RWPE2 (cell line): ENCODE data around the gene CLEC11A.

Experiments
- ATAC-seq: fragments of 200-7000 bp; cut with Tn5 transposase; 3 replicates; pipeline ENCODE4 v1.9.1; 2021; ENCODE audit warnings: low read depth
- DNase-seq: peaks from one replicate; pipeline ENCODE4 v3.0.0-alpha.2; 2020; ENCODE audit warnings: low spot score
- H3K27ac ChIP-seq: fragments of 450-650 bp; 2 replicates; pipeline ENCODE4 v1.5.1; 2017; ENCODE audit warnings: mild to moderate bottlenecking; ENCODE audit not compliant: poor library complexity, severe bottlenecking
- H3K27me3 ChIP-seq: fragments of 250-450 bp; sonication (Bioruptor Pico); 2 replicates; pipeline ENCODE4 v1.5.1; 2021; ENCODE audit warnings: mild to moderate bottlenecking, moderate library complexity; ENCODE audit not compliant: insufficient read depth, poor library complexity, severe bottlenecking
- H3K36me3 ChIP-seq: fragments of 250-450 bp; sonication (Bioruptor Pico); 2 replicates; pipeline ENCODE4 v1.5.1; 2020; ENCODE audit warnings: low read depth, mild to moderate bottlenecking, moderate library complexity
- H3K4me1 ChIP-seq: fragments of 250-450 bp; sonication (Bioruptor Pico); 2 replicates; pipeline ENCODE4 v1.5.1; 2021; ENCODE audit warnings: mild to moderate bottlenecking, moderate library complexity; ENCODE audit not compliant: insufficient read depth, poor library complexity, severe bottlenecking
- H3K4me3 ChIP-seq: fragments of 250-450 bp; sonication (Bioruptor Pico); 2 replicates; pipeline ENCODE4 v1.5.1; 2021; ENCODE audit warnings: mild to moderate bottlenecking, moderate library complexity; ENCODE audit not compliant: severe bottlenecking
- H3K9me3 ChIP-seq: fragments of 250-450 bp; sonication (Bioruptor Pico); 2 replicates; pipeline ENCODE4 v1.5.1; 2021; ENCODE audit warnings: mild to moderate bottlenecking, moderate library complexity; ENCODE audit not compliant: severe bottlenecking
- CTCF ChIP-seq: fragments of 450-650 bp; IDR thresholded peaks from one replicate; pipeline ENCODE4 v1.5.1; 2017; ENCODE audit warnings: mild to moderate bottlenecking, moderate library complexity; ENCODE audit not compliant: poor library complexity, severe bottlenecking

CLEC11A gene

GRCh38 chr19:50718255-50719118 lies 4.7 kb upstream of the CLEC11A start:
- ATAC-seq: no peak
- no peak for TF ChIP-seq CTCF
- Histone ChIP-seq H3K36me3 (no peaks in the 10 kb centered on the region), H3K4me1 (no peaks in the 10 kb centered on the region), H3K9me3 (no peaks in the 10 kb centered on the region), H3K4me3 (peak overlapping the region; percentile 11), H3K27ac (no peak overlapping the region), H3K27me3 (peaks cover 31% of the 10 kb centered on the region)
- no peak for DNase-seq

- no peak for TF ChIP-seq CTCF
These were observed 4.1 kb upstream of the CLEC11A start for GRCh38 chr19:50719119-50719435.

GRCh38 chr19:50719566-50719965 lies 3.6 kb upstream of the CLEC11A start, which contains the start of gene SHANK1:
TSS of gene SHANK1 (minus strand) at chr19:50719802. CDS start at chr19:50716919, 2,883 bp downstream.
- Histone ChIP-seq H3K9me3 (no peaks in the 10 kb centered on the region), H3K4me1 (no peaks in the 10 kb centered on the region), H3K4me3 (peak within 1 kb of the TSS; percentile 11), H3K36me3 (no peaks in the 10 kb centered on the region), H3K27ac (no peak within 1 kb of the TSS), H3K27me3 (peaks cover 31% of the 10 kb centered on the region)
- ATAC-seq (no peak), DNase-seq (no peak)
- TF ChIP-seq CTCF: no peak

More at GRCh38 chr19:50719119-50719435, 4.1 kb upstream of the CLEC11A start:
- DNase-seq: no peak
- Histone ChIP-seq H3K9me3 (no peaks in the 10 kb centered on the region), H3K4me3 (peak overlapping the region; percentile 11), H3K27me3 (peaks cover 31% of the 10 kb centered on the region), H3K4me1 (no peaks in the 10 kb centered on the region), H3K27ac (no peak overlapping the region), H3K36me3 (no peaks in the 10 kb centered on the region)
- no peak for ATAC-seq

GRCh38 chr19:50720181-50720920 lies 2.8 kb upstream of the CLEC11A start:
- ATAC-seq (no peak), DNase-seq (no peak)
- no peak overlapping the region for H3K4me3 ChIP-seq
- H3K27ac ChIP-seq: no peak overlapping the region
- H3K4me1 ChIP-seq: no peaks in the 10 kb centered on the region
- no peak for TF ChIP-seq CTCF
- H3K27me3 ChIP-seq: peaks cover 31% of the 10 kb centered on the region
- no peaks in the 10 kb centered on the region for H3K36me3 ChIP-seq
- H3K9me3 ChIP-seq: no peaks in the 10 kb centered on the region
